Hematopoietic multipotent progenitor cell treated with erythropoietin and hydrocortisone succinate and interleukin-3 and kit ligand, for 15 days (in vitro differentiated cells): ENCODE results near the gene TAS2R19.
"Not testable (repeated sequence)": the region's sequence is repeated elsewhere in the genome, so short reads cannot be mapped to it uniquely, and the experiment has no call there.

Experiments
- DNase-seq: peaks from one replicate; pipeline ENCODE4 v3.0.0-alpha.2; 2015; ENCODE audit warnings: low spot score

Gene TAS2R19

DNA sequence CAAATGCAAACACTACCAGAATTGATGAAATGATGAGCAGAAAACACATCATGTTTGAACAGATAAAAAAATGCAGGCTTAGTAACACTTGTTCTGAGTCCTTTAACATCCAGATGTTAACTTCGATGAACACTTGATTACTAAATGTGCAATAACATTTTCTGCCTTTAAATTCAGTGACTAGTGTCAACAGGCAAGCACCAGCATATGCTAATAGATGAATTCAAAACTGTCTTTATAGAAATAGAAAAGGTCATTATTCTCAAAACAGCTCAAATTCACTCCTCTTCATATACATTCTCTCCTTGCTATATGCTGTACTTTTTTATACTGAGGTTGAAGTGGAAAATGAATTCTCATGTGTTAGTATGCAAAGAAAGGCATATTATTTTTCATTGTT lies at the start of gene TAS2R19:
TAS2R19 (minus strand) TSS at position 101 of the 400 bp plus-strand sequence; CDS start at position 52, 49 bp downstream.
- DNase-seq: no peak

GRCh38 chr12:11071414-11071813 lies 49.0 kb upstream of the TAS2R19 start:
- no peak for DNase-seq

DNA sequence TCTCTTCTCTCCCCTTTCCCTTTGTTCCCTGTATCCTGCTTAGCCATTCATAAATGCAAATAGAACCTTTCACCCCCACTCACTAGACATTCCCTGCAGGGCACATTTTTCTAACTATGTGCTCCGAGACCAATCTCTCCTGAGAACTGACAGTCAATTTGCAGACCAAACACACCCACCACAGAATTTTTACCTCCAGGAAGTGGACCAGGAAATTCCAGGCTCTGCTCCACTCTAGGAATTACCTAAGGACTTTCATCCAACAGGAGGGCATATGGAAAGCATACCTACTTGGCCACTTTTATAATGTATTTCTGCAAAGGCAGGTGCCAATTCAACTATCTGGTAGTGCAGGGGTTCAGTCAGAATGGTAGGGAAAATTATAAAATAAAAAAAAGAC lies 48.6 kb upstream of the TAS2R19 start:
- no peak for DNase-seq

- no peak for DNase-seq
These were observed 47.5 kb upstream of the TAS2R19 start for GRCh38 chr12:11069854-11070365.

DNA sequence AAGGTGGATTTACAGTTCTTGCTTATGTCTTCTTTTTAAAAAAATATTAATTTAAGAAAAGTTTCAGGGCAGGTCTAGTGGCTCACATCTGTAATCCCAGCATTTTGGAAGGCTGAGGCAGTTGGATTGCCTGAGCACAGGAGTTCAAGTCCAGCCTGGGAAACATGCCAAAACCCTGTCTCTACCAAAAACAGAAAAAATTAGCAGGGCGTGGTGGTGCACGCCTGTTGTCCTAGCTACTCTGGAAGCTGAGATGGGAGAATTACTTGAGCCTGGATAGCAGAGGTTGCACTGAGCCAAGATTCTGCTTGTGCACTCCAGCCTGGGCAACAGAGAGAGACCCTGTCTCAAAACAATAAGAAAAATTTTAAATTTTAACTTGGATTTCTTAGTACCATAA lies 45.1 kb upstream of the TAS2R19 start:
- DNase-seq: no peak

GRCh38 chr12:11062194-11062593 lies 39.8 kb upstream of the TAS2R19 start, which contains the start of gene TAS2R46:
TSS of gene TAS2R46 (minus strand) at chr12:11062294. CDS start at chr12:11062294, 0 bp downstream.
- not testable (repeated sequence) for DNase-seq

DNA sequence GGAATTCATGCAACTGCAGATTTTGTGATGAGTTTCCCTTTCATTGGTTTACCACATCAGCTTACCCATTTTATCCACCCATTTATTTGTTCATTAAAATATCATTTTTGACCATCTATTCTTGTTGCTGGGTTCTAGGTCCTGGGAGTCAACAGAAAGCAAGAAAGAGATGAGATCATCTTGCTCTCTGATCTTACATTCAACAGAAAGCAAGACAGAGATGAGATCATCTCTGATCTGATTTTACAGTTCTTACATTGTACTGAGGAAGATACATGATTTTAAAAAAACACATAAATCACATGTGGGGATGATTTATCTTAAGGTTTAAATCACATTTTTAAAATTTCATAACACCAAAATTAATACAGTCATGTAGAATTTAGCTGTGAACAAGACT lies 37.4 kb upstream of the TAS2R19 start:
- DNase-seq: no peak

DNA sequence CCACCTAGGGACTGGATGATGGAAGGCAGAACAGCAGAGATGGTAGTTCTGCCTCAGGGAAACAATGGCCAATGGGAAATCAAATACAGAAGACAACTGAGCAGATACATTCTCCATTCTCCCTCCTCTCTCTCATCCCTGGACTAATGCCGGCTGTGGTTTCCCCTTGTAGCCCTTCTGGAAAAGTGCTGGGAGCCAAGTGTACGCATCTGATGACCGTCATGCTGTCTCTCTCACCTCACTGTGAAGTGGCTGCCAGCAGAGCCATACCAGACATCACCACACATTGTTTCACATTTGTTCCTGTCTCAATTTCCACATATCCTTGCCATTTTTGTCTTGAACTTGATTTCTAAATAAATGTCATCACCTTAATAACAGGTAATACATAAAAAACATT lies 36.6 kb upstream of the TAS2R19 start:
- no peak for DNase-seq

DNA sequence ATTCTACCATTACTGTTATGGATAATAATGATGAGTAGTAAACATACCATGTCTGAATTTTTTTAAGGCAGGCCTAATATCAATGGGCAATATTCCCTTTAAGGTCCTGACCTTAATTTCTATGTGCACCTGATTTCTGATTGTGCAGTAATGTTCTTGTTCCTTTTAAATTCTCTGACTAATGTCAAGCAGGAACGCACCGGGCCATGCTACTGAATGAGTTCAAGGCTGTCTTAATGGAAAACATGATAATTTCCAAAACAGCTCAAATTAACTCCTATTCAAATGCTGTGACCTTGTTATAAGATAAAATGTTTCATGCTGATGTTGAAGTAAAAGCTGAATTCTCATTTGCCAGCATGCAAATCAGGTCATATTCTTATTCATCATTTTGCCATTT lies 32.9 kb upstream of the TAS2R19 start:
- no peak for DNase-seq

GRCh38 chr12:11049806-11050531 lies 27.5 kb upstream of the TAS2R19 start:
- not testable (repeated sequence) for DNase-seq

GRCh38 chr12:11041366-11041765 lies 18.9 kb upstream of the TAS2R19 start:
- not testable (repeated sequence) for DNase-seq

DNA sequence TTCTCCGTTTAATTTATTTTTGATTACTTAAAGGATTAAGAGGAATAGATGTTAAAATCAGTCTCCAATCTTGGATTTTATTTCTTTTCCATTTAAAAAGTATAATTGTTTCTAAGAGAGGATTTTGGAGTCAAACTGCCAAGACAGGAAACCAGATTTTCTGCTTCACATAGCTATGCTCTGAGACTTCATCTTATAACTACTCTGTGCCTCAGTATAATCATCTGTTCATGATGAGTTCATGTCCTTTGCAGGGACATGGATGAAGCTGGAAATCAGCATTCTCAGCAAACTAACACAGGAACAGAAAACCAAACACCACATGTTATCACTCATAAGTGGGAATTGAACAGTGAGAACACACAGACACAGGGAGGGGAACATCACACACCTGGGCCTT lies 17.7 kb upstream of the TAS2R19 start:
- no peak for DNase-seq

DNA sequence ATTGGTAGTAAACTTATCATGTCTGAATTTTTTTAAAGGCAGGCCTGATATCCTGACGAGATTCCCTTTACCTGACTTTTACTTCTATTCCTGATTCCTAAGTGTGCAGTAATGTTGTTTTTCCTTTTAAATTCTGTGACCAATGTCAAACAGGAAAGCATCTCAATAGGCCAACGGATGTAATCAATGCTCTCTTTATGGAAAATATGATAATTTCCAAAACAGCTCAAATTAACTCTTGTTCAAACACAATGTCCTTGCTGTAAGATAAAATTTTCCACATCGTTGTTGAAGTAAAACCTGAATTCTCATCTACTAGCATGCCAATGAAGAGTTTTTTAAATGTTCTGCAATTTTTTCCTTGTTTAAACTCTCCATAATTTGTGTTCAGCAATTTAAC lies 16.8 kb upstream of the TAS2R19 start:
- no peak for DNase-seq

DNA sequence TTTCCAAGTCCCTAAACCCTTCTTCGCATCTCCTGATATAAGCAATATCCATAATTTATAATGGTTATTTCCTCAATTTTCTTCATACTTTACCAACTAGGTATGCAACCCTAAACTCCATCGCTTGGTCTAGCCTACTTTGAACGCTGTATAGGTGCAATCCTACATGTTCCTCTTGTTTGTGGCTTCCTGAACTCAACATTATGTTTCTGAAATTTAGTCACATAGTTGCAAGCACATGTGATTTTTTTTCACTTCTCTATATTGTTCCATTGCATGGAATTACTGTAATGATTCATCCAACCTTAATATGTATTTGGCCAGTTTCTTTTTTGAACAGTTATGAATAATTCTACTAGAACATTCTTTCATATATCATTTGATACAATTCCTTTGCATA lies 11.5 kb upstream of the TAS2R19 start:
- DNase-seq: not testable (repeated sequence)

DNA sequence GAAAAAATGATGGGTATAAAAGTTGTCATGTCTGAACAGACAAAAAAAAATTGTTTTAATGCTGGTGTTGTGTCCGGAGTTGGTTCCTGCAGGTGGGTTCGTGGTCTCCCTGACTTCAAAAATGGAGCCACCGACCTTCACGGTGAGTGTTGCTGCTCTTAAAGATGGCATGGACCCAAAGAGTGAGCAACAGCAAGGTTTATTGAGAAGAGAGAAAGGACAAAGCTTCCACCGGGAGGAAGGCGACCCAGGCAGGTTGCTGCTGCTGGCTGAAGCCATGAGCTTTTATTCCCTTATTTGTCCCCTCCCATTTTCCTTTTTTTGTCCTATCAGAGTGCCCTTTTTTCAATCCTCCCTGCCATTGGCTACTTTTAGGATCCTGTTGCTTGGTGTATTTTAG lies 8.9 kb upstream of the TAS2R19 start, which contains the start of gene TAS2R31:
TAS2R31 (minus strand) TSS at position 101 of the 400 bp plus-strand sequence; CDS start at position 29, 72 bp downstream.
- DNase-seq: no peak

DNA sequence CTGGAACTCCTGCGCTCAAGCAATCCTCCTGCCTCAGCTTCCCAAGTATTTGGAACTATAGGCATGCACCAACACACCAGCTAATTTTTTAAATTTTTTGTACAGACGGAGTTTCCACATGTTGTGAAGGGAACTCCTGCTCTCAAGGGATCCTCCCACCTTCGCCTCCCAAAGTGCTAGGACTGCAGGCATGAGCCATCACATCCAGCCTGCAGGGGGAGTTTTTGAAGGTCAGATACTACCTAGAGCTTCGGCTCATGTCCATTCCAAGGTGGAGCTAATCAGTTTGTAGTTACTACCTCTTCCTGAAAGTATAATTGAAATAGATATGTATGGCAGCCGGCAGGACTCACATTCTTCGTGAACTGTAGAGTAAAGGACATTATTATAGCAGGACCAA lies 3.7 kb upstream of the TAS2R19 start:
- no peak for DNase-seq

GRCh38 chr12:11023387-11023786 lies 967 bp upstream of the TAS2R19 start:
- DNase-seq: no peak

DNA sequence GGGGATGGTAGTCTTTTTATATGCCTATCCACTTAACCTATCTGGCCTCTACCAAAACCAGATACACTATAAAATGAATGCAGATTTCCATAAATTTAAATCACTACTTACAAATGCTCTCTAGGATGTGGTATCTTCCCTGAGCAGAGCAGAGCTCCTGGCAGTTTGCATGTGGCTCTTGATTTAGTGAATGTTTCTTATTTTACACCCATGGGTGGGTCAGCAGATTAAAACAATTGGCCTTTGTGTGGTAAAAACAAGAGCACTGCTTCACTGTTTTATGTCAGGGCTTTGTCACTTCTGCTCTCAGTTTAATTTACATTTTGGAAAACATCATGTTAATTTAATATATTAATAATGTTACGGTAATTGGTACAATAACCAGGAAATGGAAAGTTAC lies 5.5 kb downstream of the TAS2R19 start:
- DNase-seq: no peak

GRCh38 chr12:11015775-11016430 lies 6.5 kb downstream of the TAS2R19 start:
- no peak for DNase-seq

- DNase-seq: no peak
These were observed 8.2 kb downstream of the TAS2R19 start for GRCh38 chr12:11014234-11014633.

DNA sequence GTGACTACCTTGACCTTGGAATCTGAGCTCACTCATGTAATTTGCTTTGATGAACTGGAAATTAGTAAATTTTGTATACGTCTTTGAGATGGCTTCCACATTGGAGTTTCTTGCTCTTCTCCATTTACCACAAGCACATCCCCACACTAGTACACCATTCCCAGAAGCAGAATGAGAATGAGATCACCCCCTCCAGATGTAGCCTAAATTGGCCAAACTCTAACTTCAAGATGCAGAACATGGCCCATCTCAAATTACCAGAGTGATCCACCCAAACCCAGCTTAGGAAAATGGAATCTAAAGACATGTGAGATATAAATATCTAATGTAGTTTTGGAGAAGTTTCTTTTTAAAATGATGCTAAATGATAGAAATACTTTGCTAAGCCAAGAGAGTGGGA lies 14.8 kb downstream of the TAS2R19 start:
- DNase-seq: no peak

- DNase-seq: no peak
These were observed 24.2 kb downstream of the TAS2R19 start, which contains the start of gene TAS2R20 for GRCh38 chr12:10998204-10998603. TSS of gene TAS2R20 (minus strand) at chr12:10998304. CDS start at chr12:10997875, 429 bp downstream.

- no peak for DNase-seq
These were observed 28.1 kb downstream of the TAS2R19 start for GRCh38 chr12:10994307-10994706.
